Esophagus muscularis mucosa (tissue), 4 donors: Measurements from ENCODE around the gene CNIH3. TPM values are rescaled to one million over a fixed set of nuclear protein-coding genes. Genes with fewer than 3 reads are reported as not detected.

Source experiments
- DNase-seq: peaks from one replicate; pipeline ENCODE4 v3.0.0-alpha.2; 2017; ENCODE audit errors: extremely low spot score
- H3K27ac ChIP-seq, 4 donors: fragments of 200-600 bp; sonication (generic); replicated peaks in 1 of 4; 1 replicate in 3 of 4; 2 replicates in 1 of 4; pipeline ENCODE4 v1.5.1; 2016 to 2019; ENCODE audit warnings: mild to moderate bottlenecking in 1 of 4
- H3K27me3 ChIP-seq, 4 donors: fragments of 200-600 bp; sonication (generic); one replicate each; pipeline versions ENCODE4 v1.5.1 to v1.6.0; 2016 to 2019
- H3K36me3 ChIP-seq, 4 donors: fragments of 200-600 bp; sonication (generic); one replicate each; pipeline ENCODE4 v1.5.1; 2016 to 2019
- H3K4me1 ChIP-seq, 4 donors: fragments of 200-600 bp; sonication (generic); one replicate each; pipeline ENCODE4 v1.5.1; 2016 to 2019
- H3K4me3 ChIP-seq, 4 donors: fragments of 200-600 bp; sonication (generic); 1 replicate in 2 of 4; 2 replicates in 2 of 4; pipeline ENCODE4 v1.5.1; 2016 to 2019; ENCODE audit warnings: mild to moderate bottlenecking in 4 of 4, moderate library complexity in 1 of 4
- H3K9me3 ChIP-seq, 4 donors: fragments of 200-600 bp; sonication (generic); 1 replicate in 3 of 4; 2 replicates in 1 of 4; pipeline ENCODE4 v1.5.1; 2016 to 2019
- CTCF ChIP-seq, 3 experiments: fragments of 200-600 bp in 2 of 3; fragments of 450-650 bp in 1 of 3; sonication (generic) in 2 of 3; IDR thresholded peaks; one replicate each; pipeline ENCODE4 v1.5.1; 2017 to 2019; ENCODE audit warnings: antibody characterized with exemption in 3 of 3, mild to moderate bottlenecking in 2 of 3, moderate library complexity in 1 of 3
- EP300 ChIP-seq: sonication (generic); formaldehyde crosslinking; IDR thresholded peaks from one replicate; pipeline ENCODE4 v1.6.1; 2017; ENCODE audit warnings: antibody characterized with exemption
- POLR2A ChIP-seq: fragments of 450-650 bp; IDR thresholded peaks from one replicate; pipeline ENCODE4 v1.6.1; 2017; ENCODE audit warnings: antibody characterized with exemption, moderate library complexity, mild to moderate bottlenecking, low read depth
- POLR2AphosphoS5 ChIP-seq, 2 donors: sonication (generic); formaldehyde crosslinking; IDR thresholded peaks; one replicate each; pipeline ENCODE4 v1.6.1; 2017; ENCODE audit warnings: antibody characterized with exemption in 2 of 2
- WGBS: methylation state at CpG from one replicate; pipeline ENCODE4 v1.1.5; 2018; 5-methylcytosine and 5-hydroxymethylcytosine counted together
- intact Hi-C: fragments of 100-400 bp; cut with DNase I; formaldehyde crosslinking; loops from one replicate; pipeline ENCODE4 v1.15.1; 2023
- total RNA-seq, 4 donors: library from RNA; depleted of rRNA; stranded (reverse); fragments of >200 nt; gene quantifications; one replicate each; pipeline versions ENCODE4 v1.1.0 to v1.2.1, GENCODE V29; 2016

Gene CNIH3
- total RNA-seq, 4 donors from 2014 or later: 0.42 to 2.3 (median 1.3) TPM

DNA sequence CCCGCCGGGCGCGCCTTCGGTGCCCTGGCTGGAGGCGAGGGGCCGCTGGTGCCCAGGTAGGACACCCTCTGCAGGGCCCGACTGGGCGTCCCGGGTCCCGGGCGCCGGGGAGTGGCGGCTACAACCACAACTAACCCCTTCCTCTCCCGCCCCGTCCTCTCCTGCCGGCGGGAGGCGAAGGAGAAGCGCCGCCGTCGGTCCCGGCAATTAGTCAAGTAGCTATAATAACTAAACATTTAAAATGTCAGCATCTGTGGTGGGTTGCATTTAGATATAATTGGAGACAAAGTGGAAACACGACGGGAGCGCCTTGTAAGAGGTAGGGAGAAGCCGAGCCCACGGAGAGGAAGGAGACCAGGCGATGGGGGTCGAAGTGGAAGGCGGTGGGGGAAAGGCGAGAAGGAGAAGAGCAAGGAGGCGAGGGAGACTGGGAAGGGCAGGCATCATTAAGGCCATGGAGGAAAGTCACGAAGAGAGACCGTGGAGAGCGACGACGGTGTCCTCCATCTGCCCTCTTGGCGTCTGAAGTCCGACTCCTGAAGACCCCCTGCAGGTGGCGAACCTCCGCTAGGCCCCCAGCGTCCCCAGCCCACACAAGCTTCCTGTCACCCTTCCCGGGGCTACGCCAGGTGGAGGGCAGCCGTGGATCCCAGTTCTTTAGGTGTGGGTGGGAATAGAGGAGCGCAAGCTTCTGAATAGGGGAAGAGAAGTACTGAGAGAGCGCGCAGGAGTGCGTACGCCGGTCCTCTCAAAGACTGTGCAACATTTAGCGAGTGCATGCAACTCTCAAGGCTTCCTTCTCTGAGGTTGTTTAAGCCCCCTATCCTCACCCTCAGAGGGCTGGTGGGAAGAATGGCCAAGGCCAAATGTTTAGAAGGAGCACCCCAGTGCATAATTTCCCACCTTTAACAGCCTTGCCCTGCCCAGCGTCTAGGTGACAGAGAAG is 1.6 kb downstream of the CNIH3 start:
- WGBS: 8% methylated on average over 48 of the region's 55 CpGs
- peaks cover 16 to 23% (median 22%) of the 10 kb centered on the region in 4 donors for H3K4me1 ChIP-seq
- H3K27me3 ChIP-seq: peaks cover 0 to 70% (median 28%) of the 10 kb centered on the region in 4 donors
- no peaks in the 10 kb centered on the region for H3K36me3 ChIP-seq
- H3K27ac ChIP-seq: no peak overlapping the region
- no peak for DNase-seq
- peak overlapping the region; percentile 46 to 53 (median 50) for H3K4me3 ChIP-seq
- TF ChIP-seq POLR2AphosphoS5 (IDR thresholded peaks at IDR 0.05): no peak
- no peak for TF ChIP-seq EP300
- no peak for TF ChIP-seq POLR2A
- no peak for TF ChIP-seq CTCF (IDR thresholded peaks at IDR 0.05)
- H3K9me3 ChIP-seq: no peaks in the 10 kb centered on the region
- intact Hi-C loops: no loop called here

GRCh38 chr1:224619209-224619608 is 3.1 kb downstream of the CNIH3 start:
- DNase-seq: no peak
- Histone ChIP-seq H3K9me3 (no peaks in the 10 kb centered on the region), H3K4me3 (no peak overlapping the region), H3K27me3 (peaks cover 0 to 65% (median 28%) of the 10 kb centered on the region in 4 donors), H3K36me3 (no peaks in the 10 kb centered on the region), H3K4me1 (peaks cover 16 to 23% (median 22%) of the 10 kb centered on the region in 4 donors), H3K27ac (no peak overlapping the region)
- intact Hi-C loops: no loop called here
- WGBS: 74% methylated on average over 4 of the region's 4 CpGs
- TF ChIP-seq CTCF (IDR thresholded peaks at IDR 0.05) (no peak), POLR2A (no peak), EP300 (no peak), POLR2AphosphoS5 (IDR thresholded peaks at IDR 0.05) (no peak)

GRCh38 chr1:224620105-224620504 is 4.0 kb downstream of the CNIH3 start:
- Histone ChIP-seq H3K4me3 (no peak overlapping the region), H3K9me3 (no peaks in the 10 kb centered on the region), H3K27me3 (peaks cover 0 to 56% (median 28%) of the 10 kb centered on the region in 4 donors), H3K27ac (no peak overlapping the region), H3K36me3 (no peaks in the 10 kb centered on the region), H3K4me1 (peaks cover 16 to 23% (median 22%) of the 10 kb centered on the region in 4 donors)
- intact Hi-C loops: no loop called here
- 67% methylated on average over 2 of the region's 2 CpGs for WGBS
- TF ChIP-seq POLR2A (no peak), CTCF (IDR thresholded peaks at IDR 0.05) (no peak), EP300 (no peak), POLR2AphosphoS5 (IDR thresholded peaks at IDR 0.05) (no peak)
- DNase-seq: no peak

DNA sequence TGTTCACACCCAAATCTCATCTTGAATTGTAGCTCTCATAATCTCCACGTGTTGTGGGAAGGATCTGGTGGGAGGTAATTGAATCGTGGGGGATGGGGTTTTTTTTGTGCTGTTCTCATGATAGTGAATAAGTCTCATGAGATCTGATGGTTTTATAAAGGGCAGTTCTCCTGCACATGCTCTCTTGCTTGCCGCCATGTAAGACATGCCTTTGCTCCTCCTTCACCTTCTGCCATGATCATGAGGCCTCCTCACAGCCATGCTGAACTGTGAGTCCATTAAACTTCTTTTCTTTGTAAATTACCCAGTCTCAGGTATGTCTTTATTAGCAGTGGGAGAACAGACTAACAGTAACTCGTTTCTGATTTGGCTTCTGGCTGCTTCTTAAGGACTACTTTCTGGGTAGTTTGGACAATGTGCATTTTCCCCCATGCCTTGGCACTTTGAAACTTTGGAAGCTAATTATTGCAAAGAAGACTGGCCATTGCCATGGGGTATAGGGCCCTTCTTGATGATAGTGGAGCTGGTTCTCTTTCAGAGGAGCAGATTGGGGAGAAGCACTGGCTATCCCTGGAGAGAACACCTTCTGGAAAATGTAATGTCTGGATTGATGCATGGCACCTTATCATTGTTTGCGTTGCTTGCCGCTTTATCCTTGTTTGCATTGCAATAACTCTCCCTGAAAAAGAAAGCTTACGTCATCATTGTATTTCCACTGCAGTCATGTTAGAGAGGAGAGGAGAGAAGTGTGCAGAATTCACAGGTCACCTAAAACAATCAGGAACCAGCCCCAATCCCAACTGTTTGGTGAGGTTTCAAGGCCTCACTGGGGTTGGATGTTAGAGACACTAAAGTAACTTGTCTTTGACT is 5.9 kb downstream of the CNIH3 start:
- H3K27me3 ChIP-seq: peaks cover 0 to 37% (median 12%) of the 10 kb centered on the region in 4 donors
- no peaks in the 10 kb centered on the region for H3K36me3 ChIP-seq
- WGBS: 92% methylated on average over 7 of the region's 7 CpGs
- no peak overlapping the region for H3K4me3 ChIP-seq
- TF ChIP-seq POLR2A (no peak), POLR2AphosphoS5 (IDR thresholded peaks at IDR 0.05) (no peak), CTCF (IDR thresholded peaks at IDR 0.05) (no peak)
- no peaks in the 10 kb centered on the region for H3K9me3 ChIP-seq
- intact Hi-C loops: no loop called here
- H3K4me1 ChIP-seq: peaks cover 3 to 7% (median 6%) of the 10 kb centered on the region in 4 donors
- H3K27ac ChIP-seq: no peak overlapping the region
- no peak for DNase-seq
